ENCODE measurements around the gene ADAMTSL1. TPM values are rescaled to one million over a fixed set of nuclear protein-coding genes. Genes with fewer than 3 reads are reported as not detected.

Gene ADAMTSL1
- total RNA-seq = 10 to 100 TPM in 1 of 2 donors, 1 to 10 TPM in 1; 9.9 to 26.7 TPM
- long read RNA-seq, donor 1, partial matches to known transcripts = 2 of 13 reads
- long read RNA-seq, donor 1, other reads (novel, unspliced or antisense) = 10 of 13 reads
- long read RNA-seq, donor 2, partial matches to known transcripts = 5 of 8 reads
- long read RNA-seq, donor 2, other reads (novel, unspliced or antisense) = 3 of 8 reads

- no peak for DNase-seq (ENCODE audit: low spot score)
- intact Hi-C loops (cut with DNase I) = no loop called here
Observed at GRCh38 chr9:18473652-18474279, at the start of gene ADAMTSL1. TSS of gene ADAMTSL1 (plus strand) at chr9:18474153. CDS start at chr9:18474233, 80 bp downstream.

DNA sequence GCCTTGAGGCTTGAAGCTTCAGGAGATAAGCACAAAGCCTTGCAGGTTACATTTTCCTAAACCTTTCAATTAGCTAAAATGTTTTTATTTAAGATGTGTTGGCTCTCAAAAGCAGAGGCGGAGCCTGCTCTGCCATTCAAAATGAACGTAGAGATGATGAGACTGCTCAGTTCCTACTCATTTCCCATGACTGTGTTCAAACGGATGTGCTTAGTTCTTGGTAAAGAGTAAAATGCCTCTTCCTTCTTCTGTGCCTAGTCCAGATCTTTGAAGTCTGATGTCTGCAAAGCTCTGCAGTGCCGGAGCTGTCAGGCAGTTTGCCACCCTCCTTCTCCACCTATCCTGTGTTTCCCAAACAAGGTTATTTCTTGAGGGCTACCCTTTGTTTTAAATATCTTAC is 46.3 kb upstream of the ADAMTSL1 start:
- intact Hi-C loops (cut with DNase I) = no loop called here
- no peak for DNase-seq (ENCODE audit: low spot score)

DNA sequence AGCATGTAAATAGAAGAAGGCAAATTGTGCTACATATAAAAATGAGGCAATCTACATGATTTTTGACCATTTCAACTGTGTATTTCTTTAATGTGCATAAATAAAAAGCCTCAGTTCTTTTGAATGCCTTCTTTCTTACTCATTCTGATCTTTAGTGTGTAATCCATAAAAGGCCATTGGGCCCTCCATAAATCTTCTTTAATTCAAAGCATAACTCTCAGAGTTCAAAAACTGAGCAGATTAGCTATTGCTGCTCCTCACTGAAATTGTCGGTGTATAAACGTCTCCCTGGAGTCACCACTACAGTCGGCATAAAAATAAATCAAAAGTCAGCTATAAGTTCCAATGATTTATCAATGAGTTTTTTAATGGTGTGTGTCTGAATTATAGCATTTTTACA is 45.3 kb upstream of the ADAMTSL1 start:
- intact Hi-C loops (cut with DNase I) = no loop called here
- DNase-seq (ENCODE audit: low spot score) = no peak

GRCh38 chr9:18429070-18429469 is 44.9 kb upstream of the ADAMTSL1 start:
- DNase-seq (ENCODE audit: low spot score) = no peak
- intact Hi-C loops (cut with DNase I) = no loop called here

DNA sequence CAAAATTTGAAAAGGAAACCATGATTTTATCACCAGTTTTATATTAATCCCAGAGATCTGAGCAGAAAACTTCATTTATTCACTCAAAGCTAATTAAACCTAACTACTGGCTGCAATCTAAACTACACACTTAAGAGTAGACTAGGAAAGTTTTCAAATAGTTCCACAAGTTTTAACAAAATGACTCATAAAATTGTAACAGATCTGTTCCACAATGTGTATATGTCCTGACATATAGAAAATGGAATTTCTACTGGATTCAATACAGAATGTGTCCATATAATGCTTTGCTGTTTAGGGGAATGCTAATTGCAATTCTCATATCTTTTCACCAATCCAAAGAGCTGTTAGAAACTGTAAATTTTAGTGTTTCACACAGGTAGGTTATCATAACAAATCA is 40.3 kb upstream of the ADAMTSL1 start:
- intact Hi-C loops (cut with DNase I) = loop anchor here in 1 of 2 donors (10.0 kb wide), 1 partner anchor 421 kb away; no protein-coding TSS in a partner anchor
- no peak for DNase-seq (ENCODE audit: low spot score)

GRCh38 chr9:18437315-18438201 is 36.4 kb upstream of the ADAMTSL1 start:
- DNase-seq (ENCODE audit: low spot score) = peak; percentile 81
- intact Hi-C loops (cut with DNase I) = loop anchor here in 1 of 2 donors (5.0 to 10.0 kb wide), 2 partner anchors 180 to 417 kb away; no protein-coding TSS in a partner anchor

DNA sequence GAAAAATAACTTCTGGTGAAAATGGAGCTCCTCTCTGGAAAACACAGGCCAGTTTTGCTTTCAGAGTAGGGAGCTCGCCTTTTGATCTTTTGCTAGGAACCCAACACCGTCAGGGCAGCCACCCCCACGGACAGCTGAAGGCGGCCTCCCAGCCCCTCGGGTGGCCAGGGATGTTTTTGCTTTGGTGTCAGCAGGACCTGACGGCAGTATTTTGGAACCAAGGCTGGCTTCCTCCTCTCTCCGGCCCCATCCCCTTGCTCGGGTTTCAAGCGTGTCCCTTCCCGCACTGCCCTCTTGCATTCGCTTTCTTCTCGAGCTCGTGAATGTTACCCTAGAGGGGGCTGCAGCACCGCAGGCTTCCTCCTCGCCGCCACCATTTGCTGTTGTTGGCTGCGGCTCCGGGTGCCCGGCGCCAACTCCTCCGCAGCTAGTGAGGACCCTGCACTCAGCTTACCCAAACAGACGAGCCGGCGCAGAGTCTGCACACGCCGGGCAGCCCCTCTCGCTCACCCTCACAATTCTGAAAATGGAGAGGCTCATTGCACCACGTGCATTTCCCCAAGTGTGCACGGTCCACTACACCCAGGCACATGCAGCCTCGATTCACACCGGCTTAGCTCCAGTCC is 35.5 kb upstream of the ADAMTSL1 start:
- DNase-seq (ENCODE audit: low spot score) = peak; percentile 81
- intact Hi-C loops (cut with DNase I) = loop anchor here in 1 of 2 donors (5.0 to 10.0 kb wide), 2 partner anchors 181 to 416 kb away; no protein-coding TSS in a partner anchor

DNA sequence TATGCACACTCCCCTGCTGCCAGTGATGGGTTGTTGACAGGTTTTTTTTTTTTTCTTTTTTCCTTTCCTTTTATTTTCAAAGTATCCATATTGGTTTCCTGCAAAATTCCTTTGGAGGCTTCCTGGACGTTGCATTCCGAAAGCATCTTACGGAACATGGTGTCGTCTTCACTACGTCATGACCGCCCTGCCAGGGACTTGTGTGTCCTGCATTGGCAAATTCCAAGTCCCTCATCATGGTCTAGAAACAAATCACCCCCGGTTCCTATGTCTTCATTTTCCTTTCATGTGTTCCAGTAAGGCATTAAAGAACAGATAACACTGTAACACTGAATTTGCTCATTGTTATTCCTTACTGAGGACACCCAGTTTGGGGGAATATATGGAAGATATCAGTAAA is 35.0 kb upstream of the ADAMTSL1 start:
- DNase-seq (ENCODE audit: low spot score) = no peak
- intact Hi-C loops (cut with DNase I) = loop anchor here in 1 of 2 donors (5.0 to 10.0 kb wide), 2 partner anchors 182 to 416 kb away; no protein-coding TSS in a partner anchor

- no peak for DNase-seq (ENCODE audit: low spot score)
- intact Hi-C loops (cut with DNase I) = loop anchor here (10.0 kb wide), 1 partner anchor 584 kb away; no protein-coding TSS in a partner anchor
Observed at GRCh38 chr9:18441261-18441660, 32.7 kb upstream of the ADAMTSL1 start.

GRCh38 chr9:18442629-18443491 is 31.1 kb upstream of the ADAMTSL1 start:
- intact Hi-C loops (cut with DNase I) = loop anchor here (10.0 kb wide), 1 partner anchor 582 kb away; no protein-coding TSS in a partner anchor
- peak; percentile 87 for DNase-seq (ENCODE audit: low spot score)

- intact Hi-C loops (cut with DNase I) = loop anchor here (10.0 kb wide), 1 partner anchor 578 kb away; no protein-coding TSS in a partner anchor
- DNase-seq (ENCODE audit: low spot score) = no peak
Observed at GRCh38 chr9:18447131-18447530, 26.8 kb upstream of the ADAMTSL1 start.

DNA sequence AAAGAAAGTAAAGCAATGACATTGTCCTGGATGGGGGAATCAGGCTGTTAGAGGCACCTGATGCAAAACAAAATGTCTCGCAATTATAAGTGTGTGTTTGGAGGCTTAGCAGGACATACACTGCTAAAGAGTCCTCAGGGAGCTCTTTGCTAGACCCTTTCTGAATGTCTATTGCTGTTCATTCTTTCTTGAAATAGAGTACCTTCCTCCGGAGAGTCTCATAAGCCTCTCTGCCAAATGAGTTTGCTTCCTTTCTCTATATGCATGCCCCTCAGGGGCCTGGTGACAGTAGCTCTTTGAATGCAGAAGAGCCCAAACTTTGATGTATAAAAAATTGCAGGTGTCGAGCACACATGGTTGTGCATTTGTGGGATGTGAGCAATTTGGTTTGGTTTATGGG is 26.4 kb upstream of the ADAMTSL1 start:
- DNase-seq (ENCODE audit: low spot score) = no peak
- intact Hi-C loops (cut with DNase I) = loop anchor here (10.0 kb wide), 1 partner anchor 577 kb away; no protein-coding TSS in a partner anchor

GRCh38 chr9:18448101-18448500 is 25.9 kb upstream of the ADAMTSL1 start:
- intact Hi-C loops (cut with DNase I) = loop anchor here (10.0 kb wide), 1 partner anchor 577 kb away; no protein-coding TSS in a partner anchor

DNA sequence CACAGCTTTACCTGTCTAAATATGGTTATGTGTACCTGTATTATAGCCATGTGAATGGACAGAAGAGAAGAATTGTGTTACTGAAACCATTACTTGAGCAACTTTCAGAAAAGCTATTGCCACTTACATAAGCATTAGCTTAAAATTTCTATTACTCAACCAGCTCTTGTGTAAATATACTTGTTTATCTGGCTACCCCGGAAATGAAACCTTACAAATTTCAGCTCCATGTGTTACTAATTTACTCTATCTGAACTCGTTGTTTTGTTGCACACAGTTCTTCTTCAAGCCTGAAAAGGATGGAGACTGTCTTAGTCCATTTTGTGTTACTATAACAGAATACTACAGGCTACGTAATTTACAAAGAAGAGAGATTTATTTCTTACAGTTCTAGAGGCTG is 22.5 kb upstream of the ADAMTSL1 start:
- DNase-seq (ENCODE audit: low spot score) = no peak
- intact Hi-C loops (cut with DNase I) = no loop called here

More at GRCh38 chr9:18448101-18448500, 25.9 kb upstream of the ADAMTSL1 start:
- DNase-seq (ENCODE audit: low spot score) = no peak

DNA sequence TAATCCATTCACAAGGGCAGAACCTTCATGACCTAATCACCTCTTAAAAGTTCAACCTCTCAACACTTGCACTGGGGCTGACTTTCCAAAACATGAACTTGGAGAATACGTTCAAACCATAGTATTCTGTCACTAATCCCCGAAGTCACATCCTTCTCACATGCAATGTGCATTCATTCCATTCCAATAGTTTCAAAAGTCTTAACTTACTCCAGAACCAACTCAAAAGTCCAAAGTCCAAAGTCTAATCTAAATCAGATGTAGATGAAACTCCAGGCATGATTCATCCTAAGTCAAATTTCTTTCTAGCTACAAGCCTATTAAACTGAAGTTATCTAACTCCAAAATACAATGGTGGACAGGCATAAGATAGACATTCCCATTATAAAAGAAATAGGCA is 21.7 kb upstream of the ADAMTSL1 start:
- intact Hi-C loops (cut with DNase I) = no loop called here

GRCh38 chr9:18456624-18457237 is 17.2 kb upstream of the ADAMTSL1 start:
- intact Hi-C loops (cut with DNase I) = no loop called here
- no peak for DNase-seq (ENCODE audit: low spot score)

More for the DNA sequence above, 21.7 kb upstream of the ADAMTSL1 start:
- no peak for DNase-seq (ENCODE audit: low spot score)

DNA sequence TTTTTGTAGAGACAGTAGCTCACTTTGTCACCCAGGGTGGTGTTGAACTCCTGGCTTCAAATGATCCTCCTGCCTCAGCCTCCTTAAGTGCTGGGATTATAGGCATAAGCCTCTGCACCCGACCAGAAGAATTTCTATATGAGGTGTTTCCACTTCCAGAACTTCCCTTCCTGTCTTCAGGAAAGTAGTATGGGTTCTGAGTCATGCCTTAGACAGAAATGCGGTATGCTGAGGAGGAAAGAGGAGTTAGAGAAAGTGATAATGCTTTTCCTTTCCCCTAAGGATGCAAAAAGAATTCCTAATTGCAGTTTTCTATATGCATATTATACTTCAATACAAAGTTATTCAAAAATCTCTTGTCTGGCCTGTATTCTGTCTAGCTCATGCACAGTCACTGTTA is 16.4 kb upstream of the ADAMTSL1 start:
- intact Hi-C loops (cut with DNase I) = no loop called here
- DNase-seq (ENCODE audit: low spot score) = no peak
